Calu3 (cell line): ENCODE measurements around the gene VLDLR. TPM values are rescaled to one million over a fixed set of nuclear protein-coding genes. Genes with fewer than 3 reads are reported as not detected.
"Not testable (repeated sequence)": the region's sequence is repeated elsewhere in the genome, so short reads cannot be mapped to it uniquely, and the experiment has no call there.

Source experiments
- BruUV-seq: library from RNA; stranded (reverse); fragments of 400-500 nt; replicated peaks from 2 replicates; lab custom pipeline; 2021; lab: Mats Ljungman, UMichigan
- CTCF ChIA-PET: fragments of 300-600 bp; sonication (Branson Sonifier 250); formaldehyde crosslinking; loops from one replicate; lab custom pipeline; 2022; ENCODE audit warnings: antibody characterized with exemption; lab: Charles Lee
- DNase-seq: peaks from one replicate; pipeline ENCODE4 v3.0.0; 2022
- H3K27ac Mint-ChIP-seq: one replicate; pipeline ENCODE4 v1.8.0; 2022; ENCODE audit warnings: mixed read lengths; ENCODE audit not compliant: unreplicated experiment
- H3K27me3 Mint-ChIP-seq: one replicate; pipeline ENCODE4 v1.8.0; 2022; ENCODE audit warnings: mixed read lengths; ENCODE audit not compliant: unreplicated experiment
- H3K36me3 Mint-ChIP-seq: one replicate; pipeline ENCODE4 v1.8.0; 2022; ENCODE audit warnings: mild to moderate bottlenecking, moderate library complexity, mixed read lengths; ENCODE audit not compliant: insufficient read depth, unreplicated experiment
- H3K4me1 Mint-ChIP-seq: one replicate; pipeline ENCODE4 v1.8.0; 2022; ENCODE audit warnings: mild to moderate bottlenecking, low read depth, mixed read lengths; ENCODE audit not compliant: unreplicated experiment
- H3K4me3 Mint-ChIP-seq: one replicate; pipeline ENCODE4 v1.8.0; 2022; ENCODE audit warnings: mild to moderate bottlenecking, low read depth, moderate library complexity, mixed read lengths; ENCODE audit not compliant: unreplicated experiment
- H3K9me3 Mint-ChIP-seq: one replicate; pipeline ENCODE4 v1.8.0; 2022; ENCODE audit warnings: low read depth, mixed read lengths; ENCODE audit not compliant: unreplicated experiment
- intact Hi-C: fragments of 100-400 bp; cut with micrococcal nuclease; formaldehyde crosslinking; loops from one replicate; pipeline ENCODE4 v1.10.0; 2022; ENCODE audit not compliant: unreplicated experiment
- total RNA-seq: library from RNA; stranded (reverse); gene quantifications from 2 replicates; pipeline ENCODE4 v1.2.3, GENCODE V29; 2022
- TF ChIP-seq, protein P1 (sequence below): fragments of 200-600 bp; IDR thresholded peaks from one replicate; pipeline ENCODE4 v1.8.0; 2022; ENCODE audit warnings: antibody characterized with exemption; ENCODE audit not compliant: unreplicated experiment

The VLDLR gene
- total RNA-seq, 1 experiment from 2014 or later: 17.8 TPM

- intact Hi-C loops: no loop called here
- H3K4me1 Mint-ChIP-seq: no peaks in the 10 kb centered on the region
- DNase-seq: no peak
- TF ChIP-seq, protein P1, sequence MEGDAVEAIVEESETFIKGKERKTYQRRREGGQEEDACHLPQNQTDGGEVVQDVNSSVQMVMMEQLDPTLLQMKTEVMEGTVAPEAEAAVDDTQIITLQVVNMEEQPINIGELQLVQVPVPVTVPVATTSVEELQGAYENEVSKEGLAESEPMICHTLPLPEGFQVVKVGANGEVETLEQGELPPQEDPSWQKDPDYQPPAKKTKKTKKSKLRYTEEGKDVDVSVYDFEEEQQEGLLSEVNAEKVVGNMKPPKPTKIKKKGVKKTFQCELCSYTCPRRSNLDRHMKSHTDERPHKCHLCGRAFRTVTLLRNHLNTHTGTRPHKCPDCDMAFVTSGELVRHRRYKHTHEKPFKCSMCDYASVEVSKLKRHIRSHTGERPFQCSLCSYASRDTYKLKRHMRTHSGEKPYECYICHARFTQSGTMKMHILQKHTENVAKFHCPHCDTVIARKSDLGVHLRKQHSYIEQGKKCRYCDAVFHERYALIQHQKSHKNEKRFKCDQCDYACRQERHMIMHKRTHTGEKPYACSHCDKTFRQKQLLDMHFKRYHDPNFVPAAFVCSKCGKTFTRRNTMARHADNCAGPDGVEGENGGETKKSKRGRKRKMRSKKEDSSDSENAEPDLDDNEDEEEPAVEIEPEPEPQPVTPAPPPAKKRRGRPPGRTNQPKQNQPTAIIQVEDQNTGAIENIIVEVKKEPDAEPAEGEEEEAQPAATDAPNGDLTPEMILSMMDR: no peak
- H3K36me3 Mint-ChIP-seq: no peaks in the 10 kb centered on the region
- no peaks in the 10 kb centered on the region for H3K9me3 Mint-ChIP-seq
- no peaks in the 10 kb centered on the region for H3K27me3 Mint-ChIP-seq
- CTCF ChIA-PET: interaction anchor here (0.8 kb wide), 1 partner anchor 356 kb away, joined by 3 read pairs; no protein-coding TSS in a partner anchor
- BruUV-seq: no TSS peak
- H3K27ac Mint-ChIP-seq: no peak overlapping the region
- no peak overlapping the region for H3K4me3 Mint-ChIP-seq
Observed at GRCh38 chr9:2704504-2704903, 82.9 kb downstream of the VLDLR start.

GRCh38 chr9:2707256-2707655, 85.7 kb downstream of the VLDLR start:
- CTCF ChIA-PET: interaction anchor here (0.6 kb wide), 1 partner anchor 478 kb away, joined by 3 read pairs; no protein-coding TSS in a partner anchor
- H3K4me1 Mint-ChIP-seq, H3K9me3 Mint-ChIP-seq, intact Hi-C loops, H3K27ac Mint-ChIP-seq, H3K36me3 Mint-ChIP-seq, DNase-seq, BruUV-seq, H3K27me3 Mint-ChIP-seq, H3K4me3 Mint-ChIP-seq: not testable (repeated sequence)

Other genes starting within 250 kb of the VLDLR start
- not detected in 2 replicates for gene KCNV2, start 95.7 kb downstream of the VLDLR start, total RNA-seq
- gene PUM3, start 222.3 kb downstream of the VLDLR start, total RNA-seq: 48.9 and 56.3 TPM in 2 replicates